ENCODE measurements around the gene CASS4. TPM values are rescaled to one million over a fixed set of nuclear protein-coding genes. Genes with fewer than 3 reads are reported as not detected.

Gene CASS4
- total and polyA plus RNA-seq, 2 donors (not counting 3 experiments of a cell fraction or from before 2014, with no cell fraction given): not detected

DNA sequence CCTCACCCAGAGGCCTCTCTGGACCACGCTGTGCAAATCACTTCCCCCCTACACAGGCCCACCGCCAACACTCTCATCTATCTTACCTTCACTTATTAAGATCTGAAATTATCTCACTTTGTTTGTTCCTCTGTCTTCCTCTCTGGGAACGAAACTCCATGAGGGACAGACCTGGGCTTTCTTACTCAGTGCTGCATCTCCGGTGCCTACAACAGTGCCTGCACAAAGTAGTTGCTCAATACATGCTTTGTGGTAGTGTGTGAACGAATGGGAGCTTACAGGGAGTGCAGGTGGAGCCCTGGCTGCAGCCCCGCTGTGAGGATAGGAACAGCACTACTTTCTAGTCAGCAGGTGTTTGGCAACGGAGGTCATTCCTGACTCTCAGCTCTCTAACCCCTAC, 5.3 kb downstream of the CASS4 start:
- dilution Hi-C loops (cut with MboI; ENCODE audit: extremely low pct_ligation_motif_present, low sequenced_read_pairs) (no loop called here), intact Hi-C loops (cut with micrococcal nuclease) (no loop called here)
- FAIRE-seq (no peak), DNase-seq (ENCODE audit: low read depth, low spot score) (no peak)
- no TSS peak for BruUV-seq (replicated peaks)
- no peaks in the 10 kb centered on the region for H3K27me3 ChIP-seq (ENCODE audit: control insufficient read depth in 2 of 2, insufficient read depth in 2 of 2, low read length in 2 of 2)
- H3K36me3 ChIP-seq (ENCODE audit: control insufficient read depth in 2 of 2, extremely low read depth in 1 of 2, insufficient read depth in 2 of 2, low read length in 2 of 2): no peaks in the 10 kb centered on the region
- no peaks in the 10 kb centered on the region for H4K20me1 ChIP-seq (replicated peaks; ENCODE audit: control insufficient read depth, extremely low read depth, insufficient read depth, low read length)
- H2AFZ ChIP-seq (ENCODE audit: low read depth, low read length): no peak overlapping the region
- H3K79me2 ChIP-seq (ENCODE audit: control insufficient read depth, insufficient read depth, low read length): no peaks in the 10 kb centered on the region
- no peak overlapping the region for H3K27ac ChIP-seq (ENCODE audit: insufficient read depth, low read depth, low read length)
- no peak overlapping the region for H3K4me3 ChIP-seq (replicated peaks in 1 of 3; ENCODE audit: insufficient read depth in 1 of 3, low read depth in 1 of 3, low read length in 3 of 3)
- peaks cover 32% of the 10 kb centered on the region for H3K4me1 ChIP-seq (ENCODE audit: control insufficient read depth, extremely low read depth, insufficient read depth, low read length)
- TF ChIP-seq JUN (IDR thresholded peaks at IDR 0.05; ENCODE audit: borderline replicate concordance, insufficient read depth, insufficient read length, low read depth) (no peak), GATA2 (IDR thresholded peaks at IDR 0.05; ENCODE audit: insufficient read depth, insufficient read length, low read depth, low read length) (no peak), POLR2AphosphoS5 (IDR thresholded peaks at IDR 0.05; ENCODE audit: insufficient read depth, low read depth, low read length) (no peak), POLR2A (IDR thresholded peaks at IDR 0.05; ENCODE audit: low read depth, low read length) (no peak), MYC (IDR thresholded peaks at IDR 0.05; ENCODE audit: low read depth, low read length) (no peak), FOS (IDR thresholded peaks at IDR 0.05; ENCODE audit: borderline replicate concordance, insufficient read depth, low read length) (no peak), EZH2 (IDR thresholded peaks at IDR 0.05; ENCODE audit: borderline replicate concordance, low read depth, low read length, severe bottlenecking) (no peak)
- TF ChIP-seq, protein P1, sequence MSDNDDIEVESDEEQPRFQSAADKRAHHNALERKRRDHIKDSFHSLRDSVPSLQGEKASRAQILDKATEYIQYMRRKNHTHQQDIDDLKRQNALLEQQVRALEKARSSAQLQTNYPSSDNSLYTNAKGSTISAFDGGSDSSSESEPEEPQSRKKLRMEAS (IDR thresholded peaks at IDR 0.05; ENCODE audit: insufficient read depth, insufficient read length): no peak
- TF ChIP-seq, protein P2, sequence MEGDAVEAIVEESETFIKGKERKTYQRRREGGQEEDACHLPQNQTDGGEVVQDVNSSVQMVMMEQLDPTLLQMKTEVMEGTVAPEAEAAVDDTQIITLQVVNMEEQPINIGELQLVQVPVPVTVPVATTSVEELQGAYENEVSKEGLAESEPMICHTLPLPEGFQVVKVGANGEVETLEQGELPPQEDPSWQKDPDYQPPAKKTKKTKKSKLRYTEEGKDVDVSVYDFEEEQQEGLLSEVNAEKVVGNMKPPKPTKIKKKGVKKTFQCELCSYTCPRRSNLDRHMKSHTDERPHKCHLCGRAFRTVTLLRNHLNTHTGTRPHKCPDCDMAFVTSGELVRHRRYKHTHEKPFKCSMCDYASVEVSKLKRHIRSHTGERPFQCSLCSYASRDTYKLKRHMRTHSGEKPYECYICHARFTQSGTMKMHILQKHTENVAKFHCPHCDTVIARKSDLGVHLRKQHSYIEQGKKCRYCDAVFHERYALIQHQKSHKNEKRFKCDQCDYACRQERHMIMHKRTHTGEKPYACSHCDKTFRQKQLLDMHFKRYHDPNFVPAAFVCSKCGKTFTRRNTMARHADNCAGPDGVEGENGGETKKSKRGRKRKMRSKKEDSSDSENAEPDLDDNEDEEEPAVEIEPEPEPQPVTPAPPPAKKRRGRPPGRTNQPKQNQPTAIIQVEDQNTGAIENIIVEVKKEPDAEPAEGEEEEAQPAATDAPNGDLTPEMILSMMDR (IDR thresholded peaks at IDR 0.05; ENCODE audit: extremely low read depth in 1 of 2, insufficient read depth in 1 of 2, low read depth in 1 of 2, low read length in 2 of 2): no peak
- H3K9me1 ChIP-seq (replicated peaks; ENCODE audit: control insufficient read depth, extremely low read depth, insufficient read depth, low read length): no peaks in the 10 kb centered on the region
- POLR2A ChIA-PET: no interaction called here
- no peaks in the 10 kb centered on the region for H3K9me3 ChIP-seq (replicated peaks; ENCODE audit: control insufficient read depth, insufficient read depth, low read length)
- CTCF ChIA-PET: interaction anchor here (1.6 kb wide), 1 partner anchor 21 kb away, joined by 4 read pairs; no protein-coding TSS in a partner anchor
- no peak overlapping the region for H3K4me2 ChIP-seq (ENCODE audit: insufficient read depth, low read length)
- no peak overlapping the region for H3K9ac ChIP-seq (replicated peaks; ENCODE audit: extremely low read depth, insufficient read depth, low read length)
